Heart left ventricle (tissue), 16 donors: ENCODE measurements around the gene BTRC. TPM values are rescaled to one million over a fixed set of nuclear protein-coding genes. Genes with fewer than 3 reads are reported as not detected.

ENCODE experiments used
- ATAC-seq, 4 donors: fragments of 200-7000 bp; cut with Tn5 transposase; one replicate each; pipeline ENCODE4 v1.9.1; 2020 to 2022; ENCODE audit warnings: moderate library complexity in 4 of 4, mild to moderate bottlenecking in 3 of 4, moderate number of reproducible peaks in 1 of 4
- DNase-seq, 5 donors: peaks; one replicate each; pipeline ENCODE4 v3.0.0-alpha.2; 2020
- H3K27ac ChIP-seq, 12 donors: fragments of 200-600 bp; sonication (generic) in 4 of 12; one replicate each; pipeline versions ENCODE4 v1.5.0 to v1.8.0; 2016 to 2022; ENCODE audit warnings: mild to moderate bottlenecking in 2 of 12
- H3K27me3 ChIP-seq, 9 donors: fragments of 200-600 bp; sonication (generic) in 2 of 9; one replicate each; pipeline versions ENCODE4 v1.5.1 to v1.8.0; 2016 to 2022; ENCODE audit warnings: mild to moderate bottlenecking in 3 of 9
- H3K36me3 ChIP-seq, 9 donors: fragments of 200-600 bp; sonication (generic) in 2 of 9; one replicate each; pipeline versions ENCODE4 v1.5.0 to v1.8.0; 2018 to 2022; ENCODE audit warnings: mild to moderate bottlenecking in 2 of 9
- H3K4me1 ChIP-seq, 12 donors: fragments of 200-600 bp; sonication (generic) in 4 of 12; one replicate each; pipeline versions ENCODE4 v1.5.0 to v1.8.0; 2016 to 2022; ENCODE audit warnings: mild to moderate bottlenecking in 3 of 12
- H3K4me3 ChIP-seq, 12 donors: fragments of 200-600 bp; sonication (generic) in 4 of 12; one replicate each; pipeline versions ENCODE4 v1.5.0 to v1.8.0; 2017 to 2022; ENCODE audit warnings: mild to moderate bottlenecking in 9 of 12, moderate library complexity in 4 of 12
- H3K9me3 ChIP-seq, 12 donors: fragments of 200-600 bp; sonication (generic) in 4 of 12; one replicate each; pipeline versions ENCODE4 v1.5.0 to v1.8.0; 2016 to 2022; ENCODE audit warnings: mild to moderate bottlenecking in 1 of 12
- POLR2A ChIP-seq, 2 donors: fragments of 450-650 bp; IDR thresholded peaks; one replicate each; pipeline ENCODE4 v1.6.1; 2017; ENCODE audit warnings: antibody characterized with exemption in 2 of 2, mild to moderate bottlenecking in 2 of 2, moderate library complexity in 2 of 2
- WGBS, 4 donors: extraction: QIAGEN DNeasy Blood & Tissue Kit in 2 of 4; methylation state at CpG; one replicate each; pipeline versions ENCODE4 v1.1.5 to v1.1.7; 2013 to 2018; 5-methylcytosine and 5-hydroxymethylcytosine counted together
- intact Hi-C, 10 donors: fragments of 100-400 bp; cut with DNase I; formaldehyde crosslinking; loops; one replicate each; pipeline versions ENCODE4 v1.11.1 to v1.14.2; 2022
- polyA plus RNA-seq, 2 donors: library from polyadenylated mRNA; stranded (reverse); fragments of 200-250 nt; gene quantifications; one replicate each; pipeline ENCODE4 v1.2.3, GENCODE V29; 2013
- total RNA-seq, 9 donors: library from RNA; depleted of rRNA in 2 of 9; stranded (reverse); fragments of >200 nt in 2 of 9; fragmentation: NEBNext Ultra II Directional in 3 of 9; extraction: Animal tissue kit (Norgen Biotek cat#: 25700) in 3 of 9; gene quantifications; one replicate each; pipeline versions ENCODE4 v1.1.0 to v1.2.4, GENCODE V29; 2016 to 2023
- TF ChIP-seq, protein P1 (sequence below), 12 donors: fragments of 200-600 bp; sonication (generic) in 4 of 12; IDR thresholded peaks; one replicate each; pipeline versions ENCODE4 v1.5.0 to v1.8.0; 2018 to 2022; ENCODE audit warnings: antibody characterized with exemption in 12 of 12, mild to moderate bottlenecking in 5 of 12
- donor health status: ischemic (EF 13 %, LVEDD 7.1; RV severe dilation, severe dysfunction).
- donor health status: healthy with polysubstance abuse.
- donor health status: DM: no; HTN: yes; CAD: no.
- donor health status: DM: no; HTN: no; CAD: no.
- donor health status: ischemic (EF 25% LVEDD 6.9; RV normal size, moderate dysfunction).
- donor health status: ischemic (EF 25% LVEDD 5.7; RV mildly dilated, moderate dysfunction).
- donor health status: healthy.
- donor health status: DM: yes; HTN: yes; CAD: no.
- donor health status: ischemic (EF 35%, LVEDD 5.7; RV mildly dilated, moderate dysfunction).
- donor health status: nonischemic (EF 11% LVEDD 7.7; RV severe dilation, severe dysfunction).
- donor health status: DM: yes; HTN: yes; CAD: no.
- donor health status: PGD.
- donor health status: ischemic (EF 29% LVEDD 5.4; RV normal size, mild dysfunction).
- donor health status: nonischemic (EF 23%, LVEDD 6.1; RV moderate dilation, normal function).

The BTRC gene
- total and polyA plus RNA-seq, 11 donors, result 10.7 to 53.5 (median 32.1) TPM

DNA sequence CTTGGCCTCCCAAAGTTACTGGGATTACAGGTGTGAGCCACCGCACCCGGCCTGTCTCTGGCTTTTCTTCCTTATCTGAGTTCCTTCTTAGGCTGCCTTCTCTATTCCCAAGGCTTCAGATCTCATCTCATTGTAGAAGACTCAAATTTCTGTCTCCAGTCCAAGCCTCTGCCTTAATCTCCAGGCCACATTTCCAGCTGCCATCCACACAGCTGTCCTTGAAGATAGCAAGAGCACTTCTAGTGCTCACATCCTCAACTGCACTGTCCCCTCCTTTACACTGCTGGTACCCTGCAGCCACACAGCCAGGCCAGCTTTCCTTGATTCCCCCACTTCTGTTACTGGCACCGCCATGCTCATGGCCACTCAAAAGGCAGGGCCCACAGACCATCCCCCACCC lies 198.5 kb downstream of the BTRC start:
- WGBS, 4 donors, result 98 to 99% (median 98%) methylated on average over 3 of the region's 3 CpGs
- Histone ChIP-seq H3K27me3 (no peaks in the 10 kb centered on the region), H3K9me3 (no peaks in the 10 kb centered on the region), H3K4me3 (no peak overlapping the region), H3K27ac (no peak overlapping the region), H3K36me3 (peaks cover 0 to 61% (median 45%) of the 10 kb centered on the region in 9 donors), H3K4me1 (peaks cover 0 to 12% (median 5%) of the 10 kb centered on the region in 12 donors)
- intact Hi-C loops, result no loop called here
- DNase-seq (no peak), ATAC-seq (no peak)
- no peak for TF ChIP-seq POLR2A (IDR thresholded peaks at IDR 0.05)
- TF ChIP-seq, protein P1, sequence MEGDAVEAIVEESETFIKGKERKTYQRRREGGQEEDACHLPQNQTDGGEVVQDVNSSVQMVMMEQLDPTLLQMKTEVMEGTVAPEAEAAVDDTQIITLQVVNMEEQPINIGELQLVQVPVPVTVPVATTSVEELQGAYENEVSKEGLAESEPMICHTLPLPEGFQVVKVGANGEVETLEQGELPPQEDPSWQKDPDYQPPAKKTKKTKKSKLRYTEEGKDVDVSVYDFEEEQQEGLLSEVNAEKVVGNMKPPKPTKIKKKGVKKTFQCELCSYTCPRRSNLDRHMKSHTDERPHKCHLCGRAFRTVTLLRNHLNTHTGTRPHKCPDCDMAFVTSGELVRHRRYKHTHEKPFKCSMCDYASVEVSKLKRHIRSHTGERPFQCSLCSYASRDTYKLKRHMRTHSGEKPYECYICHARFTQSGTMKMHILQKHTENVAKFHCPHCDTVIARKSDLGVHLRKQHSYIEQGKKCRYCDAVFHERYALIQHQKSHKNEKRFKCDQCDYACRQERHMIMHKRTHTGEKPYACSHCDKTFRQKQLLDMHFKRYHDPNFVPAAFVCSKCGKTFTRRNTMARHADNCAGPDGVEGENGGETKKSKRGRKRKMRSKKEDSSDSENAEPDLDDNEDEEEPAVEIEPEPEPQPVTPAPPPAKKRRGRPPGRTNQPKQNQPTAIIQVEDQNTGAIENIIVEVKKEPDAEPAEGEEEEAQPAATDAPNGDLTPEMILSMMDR (IDR thresholded peaks at IDR 0.05), result no peak

DNA sequence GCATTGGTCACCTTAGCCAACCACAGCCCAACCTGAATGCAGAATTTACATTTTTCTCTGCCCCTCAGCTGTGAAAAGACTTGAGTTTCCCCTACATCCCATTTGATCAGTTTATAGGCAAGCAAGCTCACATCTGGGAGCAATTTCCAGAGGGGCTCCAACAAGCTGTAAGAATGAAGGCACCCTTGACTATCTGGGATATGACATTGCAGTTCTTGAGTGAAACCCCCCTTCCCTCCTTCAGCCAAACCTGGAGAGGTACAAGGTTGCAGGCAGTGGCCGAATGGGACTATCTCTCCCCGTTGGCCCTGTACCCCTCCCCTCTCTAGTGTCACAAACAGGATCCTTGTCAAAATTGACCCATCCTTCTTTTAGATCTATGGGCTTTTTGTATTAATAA lies 203.6 kb downstream of the BTRC start:
- Histone ChIP-seq H3K27ac (no peak overlapping the region), H3K9me3 (no peaks in the 10 kb centered on the region), H3K36me3 (peaks cover 0 to 33% (median 28%) of the 10 kb centered on the region in 9 donors), H3K4me1 (peaks cover 0 to 4% (median 0%) of the 10 kb centered on the region in 12 donors), H3K27me3 (no peaks in the 10 kb centered on the region), H3K4me3 (no peak overlapping the region)
- no peak for DNase-seq
- TF ChIP-seq, protein P1 (IDR thresholded peaks at IDR 0.05), result no peak
- TF ChIP-seq POLR2A (IDR thresholded peaks at IDR 0.05), result no peak
- 67 to 91% (median 87%) methylated on average over 2 of the region's 2 CpGs for WGBS, 4 donors
- no peak for ATAC-seq
- intact Hi-C loops, result no loop called here

DNA sequence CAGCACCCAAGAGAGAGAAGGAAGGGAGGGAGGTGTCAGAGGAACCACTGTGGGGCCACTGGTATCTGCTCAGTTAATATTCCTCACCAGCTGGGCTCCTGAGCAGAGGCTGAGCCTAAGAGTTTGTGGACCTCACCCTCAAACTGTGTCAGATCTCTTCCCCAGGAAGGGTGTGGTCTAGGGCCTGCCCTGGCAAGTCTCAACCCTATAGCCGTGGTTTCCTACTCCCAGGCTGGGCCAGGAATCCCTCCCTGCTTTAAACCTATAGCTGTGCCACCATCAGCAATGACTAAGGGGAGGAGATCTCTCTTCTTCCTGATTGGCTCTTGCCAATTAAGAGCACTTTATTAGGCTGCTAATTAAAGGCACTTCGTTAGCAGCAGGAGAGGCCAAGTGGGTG lies 204.2 kb downstream of the BTRC start:
- DNase-seq (peak in 1 of 5 donors; percentile 6), ATAC-seq (no peak)
- 55 to 68% (median 60%) methylated on average over 2 of the region's 2 CpGs for WGBS, 4 donors
- Histone ChIP-seq H3K27ac (no peak overlapping the region), H3K27me3 (peaks cover 0 to 1% (median 0%) of the 10 kb centered on the region in 9 donors), H3K4me1 (peaks cover 0 to 4% (median 0%) of the 10 kb centered on the region in 12 donors), H3K4me3 (no peak overlapping the region), H3K36me3 (peaks cover 0 to 27% (median 23%) of the 10 kb centered on the region in 9 donors), H3K9me3 (no peaks in the 10 kb centered on the region)
- intact Hi-C loops, result no loop called here
- TF ChIP-seq POLR2A (IDR thresholded peaks at IDR 0.05), result no peak
- TF ChIP-seq, protein P1 (IDR thresholded peaks at IDR 0.05), result no peak

DNA sequence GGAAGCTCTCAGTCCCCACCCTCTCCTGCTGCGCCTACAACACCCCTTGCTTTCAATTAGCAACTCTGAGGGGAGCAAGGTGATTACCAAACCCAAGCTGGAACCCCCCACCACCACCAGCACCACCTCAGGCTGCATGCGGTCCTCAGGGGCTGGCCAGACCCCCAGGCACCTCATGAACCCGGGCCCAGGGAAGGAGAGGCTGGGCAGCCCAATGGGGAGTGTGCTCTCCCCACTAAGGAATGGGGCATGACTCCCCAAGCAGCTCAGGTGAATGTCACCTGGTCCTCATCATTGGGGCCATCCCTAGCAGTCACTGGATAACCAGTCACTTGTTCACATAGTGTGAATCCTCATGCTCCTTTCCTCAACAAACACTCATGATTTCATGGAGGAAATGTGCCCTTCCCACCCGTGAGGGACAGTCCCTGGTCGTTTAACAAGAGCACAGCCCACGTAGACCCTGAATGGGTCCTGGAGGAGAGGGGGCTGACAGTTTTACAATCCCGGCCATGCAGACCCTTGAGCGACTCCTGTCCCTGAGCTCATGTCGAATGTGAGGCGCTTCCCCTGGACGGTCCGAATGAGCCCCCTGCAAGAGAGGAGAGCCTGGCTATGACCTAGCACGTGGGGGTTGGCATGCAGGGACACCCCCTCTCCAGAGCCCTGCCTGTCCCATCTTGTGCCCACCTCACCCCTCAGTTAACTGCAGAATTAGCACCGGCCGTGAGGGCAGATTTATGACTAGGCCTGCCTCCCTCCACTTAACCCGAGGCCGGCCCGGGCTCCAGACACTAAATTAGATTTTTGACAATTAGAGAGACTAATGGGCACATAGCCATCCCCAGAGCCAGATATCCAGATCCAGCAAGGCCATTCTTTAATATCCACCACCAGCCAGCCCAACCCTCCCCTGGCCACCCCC lies 205.0 kb downstream of the BTRC start:
- H3K27me3 ChIP-seq, result peaks cover 0 to 7% (median 0%) of the 10 kb centered on the region in 9 donors
- no peak overlapping the region for H3K4me3 ChIP-seq
- intact Hi-C loops, result no loop called here
- peaks cover 0 to 20% (median 16%) of the 10 kb centered on the region in 9 donors for H3K36me3 ChIP-seq
- DNase-seq (peak in 2 of 5 donors; percentile 1 to 16), ATAC-seq (peak in 1 of 4 donors; percentile 17)
- peaks cover 0 to 4% (median 0%) of the 10 kb centered on the region in 12 donors for H3K4me1 ChIP-seq
- no peak for TF ChIP-seq POLR2A (IDR thresholded peaks at IDR 0.05)
- TF ChIP-seq, protein P1 (IDR thresholded peaks at IDR 0.05), result no peak
- H3K9me3 ChIP-seq, result no peaks in the 10 kb centered on the region
- 72 to 82% (median 76%) methylated on average over 17 to 18 of the region's 18 CpGs for WGBS, 4 donors
- H3K27ac ChIP-seq, result no peak overlapping the region
